GM23248 (cell line): ENCODE data around the gene LGALS1. TPM values are rescaled to one million over a fixed set of nuclear protein-coding genes. Genes with fewer than 3 reads are reported as not detected.

Experiments
- DNase-seq: peaks from one replicate; pipeline ENCODE4 v3.0.0-alpha.2; 2015
- H2AFZ ChIP-seq: fragments of 200-600 bp; sonication (generic); 2 replicates; pipeline ENCODE4 v1.6.1; 2016; ENCODE audit warnings: antibody characterized with exemption
- H3F3A ChIP-seq: fragments of 200-600 bp; sonication (generic); 2 replicates; pipeline ENCODE4 v1.6.1; 2016; ENCODE audit warnings: mild to moderate bottlenecking, antibody characterized with exemption, mixed run types; ENCODE audit not compliant: insufficient read depth
- H3K27ac ChIP-seq: fragments of 200-600 bp; sonication (generic); 2 replicates; pipeline ENCODE4 v1.5.1; 2016; ENCODE audit warnings: mild to moderate bottlenecking
- H3K27me3 ChIP-seq: fragments of 200-600 bp; sonication (generic); replicated peaks from 2 replicates; pipeline ENCODE4 v1.6.1; 2016; ENCODE audit warnings: mild to moderate bottlenecking; ENCODE audit not compliant: insufficient read depth
- H3K36me3 ChIP-seq: fragments of 200-600 bp; sonication (generic); 2 replicates; pipeline ENCODE4 v1.6.1; 2016; ENCODE audit warnings: low read depth, mild to moderate bottlenecking
- H3K4me1 ChIP-seq: fragments of 200-600 bp; sonication (generic); 2 replicates; pipeline ENCODE4 v1.6.1; 2016; ENCODE audit warnings: mild to moderate bottlenecking; ENCODE audit not compliant: insufficient read depth
- H3K4me2 ChIP-seq: fragments of 200-600 bp; sonication (generic); one replicate; pipeline ENCODE4 v1.6.1; 2016; ENCODE audit warnings: mild to moderate bottlenecking; ENCODE audit not compliant: unreplicated experiment
- H3K4me3 ChIP-seq: fragments of 200-600 bp; sonication (generic); 2 replicates; pipeline ENCODE4 v1.5.1; 2016; ENCODE audit warnings: mild to moderate bottlenecking
- H3K79me2 ChIP-seq: fragments of 200-600 bp; sonication (generic); 2 replicates; pipeline ENCODE4 v1.6.1; 2016; ENCODE audit warnings: mild to moderate bottlenecking; ENCODE audit not compliant: insufficient read depth
- H3K9ac ChIP-seq: fragments of 200-600 bp; sonication (generic); 2 replicates; pipeline ENCODE4 v1.6.1; 2016; ENCODE audit warnings: mild to moderate bottlenecking
- H3K9me2 ChIP-seq: fragments of 200-600 bp; sonication (generic); 2 replicates; pipeline ENCODE4 v1.6.1; 2016; ENCODE audit warnings: mixed run types, mild to moderate bottlenecking, moderate library complexity; ENCODE audit not compliant: insufficient read depth
- H3K9me3 ChIP-seq: fragments of 200-600 bp; sonication (generic); one replicate; pipeline ENCODE4 v1.6.1; 2017; ENCODE audit warnings: low read depth
- H4K20me1 ChIP-seq: fragments of 200-600 bp; sonication (generic); 2 replicates; pipeline ENCODE4 v1.6.0; 2016; ENCODE audit not compliant: insufficient read depth
- EZH2 ChIP-seq: fragments of 200-600 bp; sonication (generic); IDR thresholded peaks from 2 replicates; pipeline ENCODE4 v1.6.1; 2018; ENCODE audit warnings: antibody characterized with exemption, mild to moderate bottlenecking; ENCODE audit not compliant: insufficient read depth, poor library complexity, severe bottlenecking
- EZH2phosphoT487 ChIP-seq: fragments of 200-600 bp; sonication (generic); IDR thresholded peaks from 2 replicates; pipeline ENCODE4 v1.6.1; 2018; ENCODE audit warnings: antibody characterized with exemption, moderate library complexity, mild to moderate bottlenecking, low read depth; ENCODE audit not compliant: insufficient read depth
- WGBS, 2 experiments: methylation state at CpG; one replicate each; pipeline ENCODE4 v1.1.6; 2015 to 2017; ENCODE audit warnings: low lambda C conversion rate in 2 of 2, low coverage in 1 of 2; ENCODE audit errors: missing lambda C conversion rate in 2 of 2; 5-methylcytosine and 5-hydroxymethylcytosine counted together
- in situ Hi-C: fragments of 300-500 bp; cut with MboI; formaldehyde crosslinking; loops from 2 replicates; pipeline ENCODE4 v1.15.0; 2020
- polyA plus RNA-seq: library from polyadenylated mRNA; unstranded; fragments of >200 nt; fragmentation: Nextera tagmentation; extraction: Ambion mirVana; gene quantifications from 2 replicates; pipeline ENCODE4 v1.2.1, GENCODE V29; 2016
- total RNA-seq: library from RNA; depleted of rRNA; stranded (reverse); fragments of >200 nt; shearing (Covaris generic); gene quantifications from 2 replicates; pipeline ENCODE4 v1.2.3, GENCODE V29; 2014

LGALS1 gene
- total and polyA plus RNA-seq, 2 experiments from 2014 or later, result 5,290 to 6,984 TPM

- Histone ChIP-seq H3K79me2 (peaks cover 87% of the 10 kb centered on the region), H4K20me1 (0 out of 2 replicates have a peak, but pooled peaks cover 2% of the 10 kb centered on the region), H3K36me3 (no peaks in the 10 kb centered on the region), H3K4me2 (no peak overlapping the region), H3K27me3 (no peaks in the 10 kb centered on the region), H3K9me2 (no peaks in the 10 kb centered on the region), H3F3A (peaks cover 22% of the 10 kb centered on the region), H3K4me1 (peaks cover 33% of the 10 kb centered on the region), H3K4me3 (no peak overlapping the region), H3K9ac (no peak overlapping the region), H2AFZ (no peak overlapping the region), H3K27ac (no peak overlapping the region), H3K9me3 (no peaks in the 10 kb centered on the region)
- in situ Hi-C loops, result no loop called here
- WGBS, 2 experiments, result 85 to 86% methylated on average over 16 of the region's 16 CpGs
- TF ChIP-seq EZH2 (no peak), EZH2phosphoT487 (no peak)
- DNase-seq, result no peak
These were observed 11.8 kb upstream of the LGALS1 start for GRCh38 chr22:37663521-37664140.

- Histone ChIP-seq H3K9ac (no peak overlapping the region), H3K4me1 (peaks cover 32% of the 10 kb centered on the region), H3K79me2 (peaks cover 85% of the 10 kb centered on the region), H3K4me2 (no peak overlapping the region), H3K36me3 (no peaks in the 10 kb centered on the region), H2AFZ (no peak overlapping the region), H4K20me1 (0 out of 2 replicates have a peak, but pooled peaks cover 2% of the 10 kb centered on the region), H3K4me3 (no peak overlapping the region), H3K27me3 (no peaks in the 10 kb centered on the region), H3K27ac (no peak overlapping the region), H3K9me2 (no peaks in the 10 kb centered on the region), H3K9me3 (no peaks in the 10 kb centered on the region), H3F3A (peaks cover 22% of the 10 kb centered on the region)
- TF ChIP-seq EZH2phosphoT487 (no peak), EZH2 (no peak)
- WGBS, 2 experiments, result 75 to 76% methylated on average over 16 of the region's 16 CpGs
- no peak for DNase-seq
- in situ Hi-C loops, result no loop called here
These were observed 11.0 kb upstream of the LGALS1 start for GRCh38 chr22:37664249-37665101.

- in situ Hi-C loops, result no loop called here
- 0 out of 2 replicates have a peak, but pooled peaks cover under 1% of the 10 kb centered on the region for H4K20me1 ChIP-seq
- H3K4me3 ChIP-seq, result no peak overlapping the region
- H2AFZ ChIP-seq, result no peak overlapping the region
- H3K36me3 ChIP-seq, result no peaks in the 10 kb centered on the region
- peaks cover 74% of the 10 kb centered on the region for H3K79me2 ChIP-seq
- TF ChIP-seq EZH2phosphoT487 (no peak), EZH2 (no peak)
- H3F3A ChIP-seq, result peaks cover 14% of the 10 kb centered on the region
- no peaks in the 10 kb centered on the region for H3K27me3 ChIP-seq
- H3K9me2 ChIP-seq, result no peaks in the 10 kb centered on the region
- peaks cover 22% of the 10 kb centered on the region for H3K4me1 ChIP-seq
- no peak overlapping the region for H3K4me2 ChIP-seq
- H3K27ac ChIP-seq, result no peak overlapping the region
- no peak for DNase-seq
- WGBS, 2 experiments, result 92 to 93% methylated on average over 19 to 24 of the region's 24 CpGs
- H3K9ac ChIP-seq, result no peak overlapping the region
- no peaks in the 10 kb centered on the region for H3K9me3 ChIP-seq
These were observed 9.9 kb upstream of the LGALS1 start for GRCh38 chr22:37665487-37665886.

GRCh38 chr22:37669586-37669985 is 5.8 kb upstream of the LGALS1 start:
- in situ Hi-C loops, result no loop called here

More at GRCh38 chr22:37669586-37669985, 5.8 kb upstream of the LGALS1 start:
- 84 to 87% methylated on average over 6 of the region's 6 CpGs for WGBS, 2 experiments
- no peak for TF ChIP-seq EZH2phosphoT487
- no peak for TF ChIP-seq EZH2
- H4K20me1 ChIP-seq, result no peaks in the 10 kb centered on the region
- no peaks in the 10 kb centered on the region for H3K9me3 ChIP-seq
- H3K27ac ChIP-seq, result no peak overlapping the region
- no peaks in the 10 kb centered on the region for H3K36me3 ChIP-seq
- peak; percentile 31 for DNase-seq
- H3K9me2 ChIP-seq, result no peaks in the 10 kb centered on the region
- H3K4me1 ChIP-seq, result peaks cover 13% of the 10 kb centered on the region
- H3K79me2 ChIP-seq, result peaks cover 41% of the 10 kb centered on the region
- no peak overlapping the region for H3K4me3 ChIP-seq
- H3F3A ChIP-seq, result peaks cover 6% of the 10 kb centered on the region
- H3K27me3 ChIP-seq, result no peaks in the 10 kb centered on the region
- no peak overlapping the region for H3K9ac ChIP-seq
- no peak overlapping the region for H3K4me2 ChIP-seq
- H2AFZ ChIP-seq, result no peak overlapping the region
